ENCODE results near the gene ARF1. TPM values are rescaled to one million over a fixed set of nuclear protein-coding genes. Genes with fewer than 3 reads are reported as not detected.
A peak's percentile ranks its signal among the peaks of the same experiment; 100 is the strongest.

ARF1 gene
- total RNA-seq, 4 donors from 2014 or later: 284 to 385 (median 362) TPM

DNA sequence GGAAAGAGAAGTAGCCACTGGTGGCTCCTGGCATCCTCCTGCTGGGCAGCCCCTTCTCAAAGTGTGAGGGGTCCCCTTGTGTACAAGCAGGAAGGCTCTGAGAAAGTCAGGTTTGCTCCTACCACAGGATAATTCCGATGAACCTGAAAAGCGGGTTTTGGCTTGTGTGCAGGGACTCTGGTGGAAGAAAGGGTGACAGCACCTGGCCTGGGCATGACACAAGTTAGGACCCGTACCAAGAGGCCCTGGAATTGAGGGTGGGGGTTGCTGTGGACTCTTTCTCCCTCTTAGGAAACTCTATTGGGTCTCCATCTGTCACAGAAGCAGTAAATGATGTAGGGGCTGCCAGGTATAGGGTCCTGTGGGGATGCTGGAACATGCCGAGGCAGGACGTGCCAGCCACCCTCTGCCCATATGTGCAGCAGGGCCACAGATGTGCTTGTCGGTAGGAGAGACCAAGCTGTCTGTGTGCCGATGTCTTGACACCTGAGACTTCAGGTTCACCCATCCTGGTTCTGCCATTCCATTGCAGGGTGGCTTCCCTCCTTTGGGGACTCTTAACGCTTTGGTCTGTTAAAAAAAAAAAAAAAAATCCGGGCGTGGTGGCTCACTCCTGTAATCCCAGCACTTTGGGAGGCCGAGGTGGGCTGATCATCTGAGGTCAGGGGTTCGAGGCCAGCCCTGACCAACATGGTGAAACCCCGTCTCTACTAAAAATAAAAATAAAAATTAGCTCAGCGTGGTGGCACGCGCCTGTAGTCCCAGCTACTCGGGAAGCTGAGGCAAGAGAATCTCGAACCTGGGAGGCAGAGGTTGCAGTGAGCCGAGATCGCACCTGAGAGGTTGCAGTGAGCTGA, 10.8 kb downstream of the ARF1 start:
- H3K36me3 ChIP-seq: peaks cover 20% of the 10 kb centered on the region
- H3K4me3 ChIP-seq: no peak overlapping the region
- peaks cover 51% of the 10 kb centered on the region for H3K4me1 ChIP-seq

DNA sequence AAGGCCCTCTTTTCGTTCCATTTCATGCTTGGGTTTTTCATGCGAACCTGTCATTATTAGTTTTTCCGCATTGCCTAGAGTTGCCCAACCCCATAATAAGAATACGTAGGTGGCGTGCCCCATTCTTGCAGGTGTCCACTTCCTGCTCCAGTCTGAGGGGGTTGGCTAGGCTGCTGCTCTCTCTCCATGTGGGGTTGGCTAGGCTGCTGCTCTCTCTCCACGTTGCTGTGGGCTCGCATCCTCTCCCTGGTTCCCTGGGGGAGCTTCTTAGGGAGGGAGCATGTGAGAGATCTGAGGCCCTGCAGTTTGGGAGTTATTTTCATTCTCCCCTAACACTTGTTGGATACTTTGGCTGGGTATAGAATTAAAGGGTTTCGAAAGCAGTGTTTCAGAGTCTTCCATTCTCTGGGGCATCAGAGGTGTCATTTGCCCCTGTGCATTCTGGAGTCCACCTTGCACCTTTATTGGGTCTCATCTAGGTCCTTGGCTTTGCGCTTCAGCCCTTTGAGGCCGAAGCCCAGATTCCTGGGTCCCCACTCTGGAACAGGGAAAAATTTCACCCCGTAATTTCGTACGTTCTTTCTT, 12.0 kb downstream of the ARF1 start:
- H3K27ac ChIP-seq: no peak overlapping the region
- peaks cover 3% of the 10 kb centered on the region for H3K9me3 ChIP-seq
- peaks cover 33% of the 10 kb centered on the region for H3K36me3 ChIP-seq
- H3K4me1 ChIP-seq: peaks cover 42% of the 10 kb centered on the region
- DNase-seq (ENCODE audit: low spot score in 2 of 2): peak; percentile 34 to 54
- 94% methylated on average over 13 of the region's 13 CpGs for WGBS
- no peak overlapping the region for H3K4me3 ChIP-seq
- TF ChIP-seq EP300 (IDR thresholded peaks at IDR 0.05): no peak
- TF ChIP-seq POLR2A (IDR thresholded peaks at IDR 0.05): no peak
- no peak for TF ChIP-seq POLR2AphosphoS5 (IDR thresholded peaks at IDR 0.05)
- TF ChIP-seq, protein P1, sequence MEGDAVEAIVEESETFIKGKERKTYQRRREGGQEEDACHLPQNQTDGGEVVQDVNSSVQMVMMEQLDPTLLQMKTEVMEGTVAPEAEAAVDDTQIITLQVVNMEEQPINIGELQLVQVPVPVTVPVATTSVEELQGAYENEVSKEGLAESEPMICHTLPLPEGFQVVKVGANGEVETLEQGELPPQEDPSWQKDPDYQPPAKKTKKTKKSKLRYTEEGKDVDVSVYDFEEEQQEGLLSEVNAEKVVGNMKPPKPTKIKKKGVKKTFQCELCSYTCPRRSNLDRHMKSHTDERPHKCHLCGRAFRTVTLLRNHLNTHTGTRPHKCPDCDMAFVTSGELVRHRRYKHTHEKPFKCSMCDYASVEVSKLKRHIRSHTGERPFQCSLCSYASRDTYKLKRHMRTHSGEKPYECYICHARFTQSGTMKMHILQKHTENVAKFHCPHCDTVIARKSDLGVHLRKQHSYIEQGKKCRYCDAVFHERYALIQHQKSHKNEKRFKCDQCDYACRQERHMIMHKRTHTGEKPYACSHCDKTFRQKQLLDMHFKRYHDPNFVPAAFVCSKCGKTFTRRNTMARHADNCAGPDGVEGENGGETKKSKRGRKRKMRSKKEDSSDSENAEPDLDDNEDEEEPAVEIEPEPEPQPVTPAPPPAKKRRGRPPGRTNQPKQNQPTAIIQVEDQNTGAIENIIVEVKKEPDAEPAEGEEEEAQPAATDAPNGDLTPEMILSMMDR (IDR thresholded peaks at IDR 0.05): no peak
- H3K27me3 ChIP-seq: no peaks in the 10 kb centered on the region

More for the DNA sequence above, 10.8 kb downstream of the ARF1 start:
- WGBS: 83% methylated on average over 17 of the region's 20 CpGs
- H3K27ac ChIP-seq: peak overlapping the region; percentile 30
- H3K27me3 ChIP-seq: no peaks in the 10 kb centered on the region
- peaks cover 3% of the 10 kb centered on the region for H3K9me3 ChIP-seq
- no peak for TF ChIP-seq POLR2A (IDR thresholded peaks at IDR 0.05)
- no peak for TF ChIP-seq EP300 (IDR thresholded peaks at IDR 0.05)
- peak in 1 of 2 donors; percentile 71 for DNase-seq (ENCODE audit: low spot score in 2 of 2)

GRCh38 chr1:228095161-228095560, 12.7 kb downstream of the ARF1 start:
- Histone ChIP-seq H3K36me3 (peaks cover 39% of the 10 kb centered on the region), H3K27ac (no peak overlapping the region), H3K4me1 (peaks cover 36% of the 10 kb centered on the region)

GRCh38 chr1:228095938-228096337, 13.4 kb downstream of the ARF1 start:
- TF ChIP-seq, protein P1 (IDR thresholded peaks at IDR 0.05): no peak
- TF ChIP-seq POLR2AphosphoS5 (IDR thresholded peaks at IDR 0.05) (no peak), POLR2A (IDR thresholded peaks at IDR 0.05) (no peak), EP300 (IDR thresholded peaks at IDR 0.05) (no peak)
- no peak overlapping the region for H3K27ac ChIP-seq
- WGBS: 88% methylated on average over 7 of the region's 8 CpGs
- H3K4me3 ChIP-seq: no peak overlapping the region
- H3K9me3 ChIP-seq: peaks cover 3% of the 10 kb centered on the region
- DNase-seq (ENCODE audit: low spot score in 2 of 2): peak; percentile 43 to 44
- H3K4me1 ChIP-seq: peaks cover 31% of the 10 kb centered on the region
- H3K36me3 ChIP-seq: peaks cover 41% of the 10 kb centered on the region
- no peaks in the 10 kb centered on the region for H3K27me3 ChIP-seq

More at GRCh38 chr1:228095161-228095560, 12.7 kb downstream of the ARF1 start:
- DNase-seq (ENCODE audit: low spot score in 2 of 2): peak; percentile 26 to 32
- no peaks in the 10 kb centered on the region for H3K27me3 ChIP-seq
- no peak overlapping the region for H3K4me3 ChIP-seq
- peaks cover 3% of the 10 kb centered on the region for H3K9me3 ChIP-seq
- 96% methylated on average over 3 of the region's 4 CpGs for WGBS
- TF ChIP-seq POLR2A (IDR thresholded peaks at IDR 0.05): no peak
- TF ChIP-seq, protein P1 (IDR thresholded peaks at IDR 0.05): no peak
- no peak for TF ChIP-seq EP300 (IDR thresholded peaks at IDR 0.05)
- TF ChIP-seq POLR2AphosphoS5 (IDR thresholded peaks at IDR 0.05): no peak

GRCh38 chr1:228096416-228097332, 14.2 kb downstream of the ARF1 start:
- 95% methylated on average over 9 of the region's 13 CpGs for WGBS
- TF ChIP-seq, protein P1 (IDR thresholded peaks at IDR 0.05): no peak
- TF ChIP-seq POLR2AphosphoS5 (IDR thresholded peaks at IDR 0.05) (no peak), POLR2A (IDR thresholded peaks at IDR 0.05) (no peak), EP300 (IDR thresholded peaks at IDR 0.05) (no peak)

More at GRCh38 chr1:228096416-228097332, 14.2 kb downstream of the ARF1 start:
- Histone ChIP-seq H3K9me3 (peaks cover 3% of the 10 kb centered on the region), H3K27ac (no peak overlapping the region), H3K36me3 (peaks cover 41% of the 10 kb centered on the region), H3K4me1 (peaks cover 29% of the 10 kb centered on the region), H3K4me3 (no peak overlapping the region), H3K27me3 (no peaks in the 10 kb centered on the region)
- peak; percentile 50 to 77 for DNase-seq (ENCODE audit: low spot score in 2 of 2)

Data from suprapubic skin (tissue), 4 donors.